Erythroblast (primary cell): ENCODE measurements around the gene TTC39C.

Experiments used
- GATA1 ChIP-seq: IDR thresholded peaks from 2 replicates; pipeline ENCODE4 v1.6.1; 2011; ENCODE audit warnings: low read depth, mild to moderate bottlenecking, control low read depth, low read length, moderate library complexity
- POLR2A ChIP-seq: IDR thresholded peaks from 2 replicates; pipeline ENCODE4 v1.6.1; 2011; ENCODE audit warnings: mild to moderate bottlenecking, low read length

DNA sequence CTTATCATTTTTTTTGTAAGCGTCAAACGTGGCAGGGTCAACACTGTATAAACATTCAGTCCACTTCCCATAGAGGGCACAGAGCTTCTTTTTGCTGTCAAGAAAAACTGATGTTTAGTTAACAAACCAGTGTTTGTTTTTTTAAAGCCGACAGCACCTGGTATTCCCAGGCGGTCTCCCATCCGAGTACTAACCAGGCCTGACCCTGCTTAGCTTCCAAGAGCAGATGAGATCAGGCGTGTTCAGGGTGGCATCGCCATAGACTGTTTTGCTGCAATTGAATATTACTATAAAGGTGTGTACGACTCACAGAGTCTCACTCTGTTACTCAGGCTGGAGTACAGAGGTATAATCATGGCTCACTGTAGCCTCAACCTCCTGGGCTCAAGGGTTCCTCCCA, 155.8 kb downstream of the TTC39C start:
- TF ChIP-seq POLR2A (no peak), GATA1 (no peak)
